GM21576 (cell line): ENCODE data around the gene FGF22.

ENCODE experiments used
- ATAC-seq: cut with Tn5 transposase; IDR thresholded peaks from one replicate; pipeline ENCODE4 v1.9.1; 2021; ENCODE audit warnings: mild to moderate bottlenecking, moderate library complexity; ENCODE audit not compliant: unreplicated experiment

FGF22 gene

GRCh38 chr19:677601-678436 lies 38.1 kb downstream of the FGF22 start:
- ATAC-seq = no peak

- ATAC-seq = no peak
Observed at GRCh38 chr19:678791-679388, 39.2 kb downstream of the FGF22 start.

GRCh38 chr19:679418-680286 lies 40.0 kb downstream of the FGF22 start:
- peak; percentile 6 for ATAC-seq

- peak; percentile 57 for ATAC-seq
Observed at GRCh38 chr19:680287-681028, 40.8 kb downstream of the FGF22 start.

- no peak for ATAC-seq
Observed at GRCh38 chr19:681029-682019, 41.6 kb downstream of the FGF22 start.

GRCh38 chr19:682678-683320 lies 43.1 kb downstream of the FGF22 start:
- ATAC-seq = no peak

- no peak for ATAC-seq
Observed at GRCh38 chr19:685454-685931, 45.8 kb downstream of the FGF22 start.

- no peak for ATAC-seq
Observed at GRCh38 chr19:686589-687297, 47.1 kb downstream of the FGF22 start.

- ATAC-seq = no peak
Observed at GRCh38 chr19:687569-688166, 48.0 kb downstream of the FGF22 start.

GRCh38 chr19:688214-688613 lies 48.5 kb downstream of the FGF22 start:
- ATAC-seq = no peak

- no peak for ATAC-seq
Observed at GRCh38 chr19:688992-689391, 49.3 kb downstream of the FGF22 start.

- no peak for ATAC-seq
Observed at GRCh38 chr19:690203-690602, 50.5 kb downstream of the FGF22 start.
